GOT3 (cell line): ENCODE data around the gene C17orf78.
"Not testable (repeated sequence)": the region's sequence is repeated elsewhere in the genome, so short reads cannot be mapped to it uniquely, and the experiment has no call there.

ENCODE experiments used
- DNase-seq: peaks from one replicate; lab custom pipeline; 2025; ENCODE audit warnings: mixed read lengths; lab: John Stamatoyannopoulos, UW

Gene C17orf78

GRCh38 chr17:37386462-37386861 lies 10.7 kb downstream of the C17orf78 start:
- no peak for DNase-seq

GRCh38 chr17:37388266-37388665 lies 12.5 kb downstream of the C17orf78 start:
- DNase-seq, result no peak

GRCh38 chr17:37389160-37389559 lies 13.4 kb downstream of the C17orf78 start:
- no peak for DNase-seq

GRCh38 chr17:37391146-37391545 lies 15.4 kb downstream of the C17orf78 start:
- DNase-seq, result no peak

GRCh38 chr17:37392024-37392590 lies 16.3 kb downstream of the C17orf78 start:
- DNase-seq, result no peak

GRCh38 chr17:37393352-37393751 lies 17.6 kb downstream of the C17orf78 start:
- DNase-seq, result no peak

GRCh38 chr17:37399265-37399803 lies 23.5 kb downstream of the C17orf78 start:
- DNase-seq, result no peak

- DNase-seq, result no peak
Measured at GRCh38 chr17:37400505-37400904, 24.7 kb downstream of the C17orf78 start.

- DNase-seq, result not testable (repeated sequence)
Measured at GRCh38 chr17:37405522-37405921, 29.7 kb downstream of the C17orf78 start.

- DNase-seq, result no peak
Measured at GRCh38 chr17:37405955-37406634, 30.3 kb downstream of the C17orf78 start.

- peak; percentile 54 for DNase-seq
Measured at GRCh38 chr17:37406635-37407461, 31.1 kb downstream of the C17orf78 start, which contains the start of the genes ACACA and TADA2A. TSS of gene ACACA (minus strand) at chr17:37406836. CDS start at chr17:37406299, 537 bp downstream. TSS of gene TADA2A (plus strand) at chr17:37406886. CDS start at chr17:37411366, 4,480 bp downstream.

- DNase-seq, result not testable (repeated sequence)
Measured at GRCh38 chr17:37408145-37408479, 32.3 kb downstream of the C17orf78 start.

- DNase-seq, result no peak
Measured at GRCh38 chr17:37410357-37410756, 34.6 kb downstream of the C17orf78 start.

- no peak for DNase-seq
Measured at GRCh38 chr17:37413875-37414519, 38.2 kb downstream of the C17orf78 start.

- DNase-seq, result no peak
Measured at GRCh38 chr17:37417852-37418251, 42.1 kb downstream of the C17orf78 start.

GRCh38 chr17:37422971-37423625 lies 47.3 kb downstream of the C17orf78 start:
- no peak for DNase-seq

- no peak for DNase-seq
Measured at GRCh38 chr17:37425268-37425667, 49.5 kb downstream of the C17orf78 start.

- no peak for DNase-seq
Measured at GRCh38 chr17:37429039-37429438, 53.3 kb downstream of the C17orf78 start.

- DNase-seq, result no peak
Measured at GRCh38 chr17:37429453-37429852, 53.7 kb downstream of the C17orf78 start.

- DNase-seq, result no peak
Measured at GRCh38 chr17:37430051-37430627, 54.4 kb downstream of the C17orf78 start.

- DNase-seq, result no peak
Measured at GRCh38 chr17:37432671-37433070, 56.9 kb downstream of the C17orf78 start.
